GM12878 (cell line): Measurements from ENCODE around the gene CAV1. TPM values are rescaled to one million over a fixed set of nuclear protein-coding genes. Genes with fewer than 3 reads are reported as not detected.

Experiments
- BCL3 ChIP-seq: IDR thresholded peaks from 2 replicates; pipeline ENCODE4 v1.6.1; 2011; ENCODE audit warnings: borderline replicate concordance, low read depth, mild to moderate bottlenecking, moderate library complexity, low read length; ENCODE audit not compliant: insufficient read depth, poor library complexity, severe bottlenecking
- CUX1 ChIP-seq: IDR thresholded peaks from 2 replicates; pipeline ENCODE4 v1.6.1; 2012; ENCODE audit warnings: improper control_type of control experiment, low read depth, low read length; ENCODE audit not compliant: insufficient replicate concordance
- FOXM1 ChIP-seq: IDR thresholded peaks from 2 replicates; pipeline ENCODE4 v1.6.1; 2012; ENCODE audit warnings: low read depth, mild to moderate bottlenecking, inconsistent platforms, low read length, moderate library complexity
- YBX1 ChIP-seq: fragments of 450-650 bp; IDR thresholded peaks from 2 replicates; pipeline ENCODE4 v1.6.1; 2016; ENCODE audit warnings: antibody characterized with exemption
- polyA plus RNA-seq, 11 experiments: library from polyadenylated mRNA; depleted of rRNA in 4 of 11; unstranded in 6 of 11; stranded (reverse) in 5 of 11; fragments of >200 nt; fragmentation: Nextera tagmentation in 4 of 11; fragmentation: Illumina TruSeq in 1 of 11; extraction: Ambion mirVana in 4 of 11; extraction: Trizol in 1 of 11; gene quantifications; 1 replicate in 1 of 11; 2 replicates in 10 of 11; pipeline versions ENCODE4 v1.2.1 to v1.2.3, GENCODE V29; 2011 to 2016; ENCODE audit warnings: inconsistent platforms in 2 of 11, missing spikeins in 2 of 11, low read depth in 1 of 11
- total RNA-seq, 4 experiments: library from RNA; depleted of rRNA in 3 of 4; stranded (reverse); fragments of >200 nt in 3 of 4; fragmentation: Illumina TruSeq in 1 of 4; extraction: Trizol in 1 of 4; gene quantifications; 2 replicates each; pipeline versions ENCODE4 v1.2.1 to v1.2.3, GENCODE V29; 2013 to 2021
- TF ChIP-seq, protein P1 (sequence below): fragments of 150-350 bp; IDR thresholded peaks from 2 replicates; pipeline ENCODE4 v1.6.1; 2016; ENCODE audit warnings: low read depth, low read length
- TF ChIP-seq, protein P2 (sequence below): fragments of 450-650 bp; IDR thresholded peaks from 2 replicates; pipeline ENCODE4 v1.6.1; 2017; ENCODE audit warnings: antibody characterized with exemption, mild to moderate bottlenecking, moderate library complexity

CAV1 gene
- total and polyA plus RNA-seq, 10 of the 15 experiments (the other 5 are each of a cell fraction or from before 2014, with no cell fraction given): 0.45 to 26.5 (median 2.0) TPM

GRCh38 chr7:116557901-116558300 is 33.1 kb downstream of the CAV1 start (continued):
- TF ChIP-seq CUX1 (no peak), YBX1 (no peak), FOXM1 (no peak), BCL3 (no peak)
- TF ChIP-seq, protein P1, sequence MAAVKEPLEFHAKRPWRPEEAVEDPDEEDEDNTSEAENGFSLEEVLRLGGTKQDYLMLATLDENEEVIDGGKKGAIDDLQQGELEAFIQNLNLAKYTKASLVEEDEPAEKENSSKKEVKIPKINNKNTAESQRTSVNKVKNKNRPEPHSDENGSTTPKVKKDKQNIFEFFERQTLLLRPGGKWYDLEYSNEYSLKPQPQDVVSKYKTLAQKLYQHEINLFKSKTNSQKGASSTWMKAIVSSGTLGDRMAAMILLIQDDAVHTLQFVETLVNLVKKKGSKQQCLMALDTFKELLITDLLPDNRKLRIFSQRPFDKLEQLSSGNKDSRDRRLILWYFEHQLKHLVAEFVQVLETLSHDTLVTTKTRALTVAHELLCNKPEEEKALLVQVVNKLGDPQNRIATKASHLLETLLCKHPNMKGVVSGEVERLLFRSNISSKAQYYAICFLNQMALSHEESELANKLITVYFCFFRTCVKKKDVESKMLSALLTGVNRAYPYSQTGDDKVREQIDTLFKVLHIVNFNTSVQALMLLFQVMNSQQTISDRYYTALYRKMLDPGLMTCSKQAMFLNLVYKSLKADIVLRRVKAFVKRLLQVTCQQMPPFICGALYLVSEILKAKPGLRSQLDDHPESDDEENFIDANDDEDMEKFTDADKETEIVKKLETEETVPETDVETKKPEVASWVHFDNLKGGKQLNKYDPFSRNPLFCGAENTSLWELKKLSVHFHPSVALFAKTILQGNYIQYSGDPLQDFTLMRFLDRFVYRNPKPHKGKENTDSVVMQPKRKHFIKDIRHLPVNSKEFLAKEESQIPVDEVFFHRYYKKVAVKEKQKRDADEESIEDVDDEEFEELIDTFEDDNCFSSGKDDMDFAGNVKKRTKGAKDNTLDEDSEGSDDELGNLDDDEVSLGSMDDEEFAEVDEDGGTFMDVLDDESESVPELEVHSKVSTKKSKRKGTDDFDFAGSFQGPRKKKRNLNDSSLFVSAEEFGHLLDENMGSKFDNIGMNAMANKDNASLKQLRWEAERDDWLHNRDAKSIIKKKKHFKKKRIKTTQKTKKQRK: no peak
- TF ChIP-seq, protein P2, sequence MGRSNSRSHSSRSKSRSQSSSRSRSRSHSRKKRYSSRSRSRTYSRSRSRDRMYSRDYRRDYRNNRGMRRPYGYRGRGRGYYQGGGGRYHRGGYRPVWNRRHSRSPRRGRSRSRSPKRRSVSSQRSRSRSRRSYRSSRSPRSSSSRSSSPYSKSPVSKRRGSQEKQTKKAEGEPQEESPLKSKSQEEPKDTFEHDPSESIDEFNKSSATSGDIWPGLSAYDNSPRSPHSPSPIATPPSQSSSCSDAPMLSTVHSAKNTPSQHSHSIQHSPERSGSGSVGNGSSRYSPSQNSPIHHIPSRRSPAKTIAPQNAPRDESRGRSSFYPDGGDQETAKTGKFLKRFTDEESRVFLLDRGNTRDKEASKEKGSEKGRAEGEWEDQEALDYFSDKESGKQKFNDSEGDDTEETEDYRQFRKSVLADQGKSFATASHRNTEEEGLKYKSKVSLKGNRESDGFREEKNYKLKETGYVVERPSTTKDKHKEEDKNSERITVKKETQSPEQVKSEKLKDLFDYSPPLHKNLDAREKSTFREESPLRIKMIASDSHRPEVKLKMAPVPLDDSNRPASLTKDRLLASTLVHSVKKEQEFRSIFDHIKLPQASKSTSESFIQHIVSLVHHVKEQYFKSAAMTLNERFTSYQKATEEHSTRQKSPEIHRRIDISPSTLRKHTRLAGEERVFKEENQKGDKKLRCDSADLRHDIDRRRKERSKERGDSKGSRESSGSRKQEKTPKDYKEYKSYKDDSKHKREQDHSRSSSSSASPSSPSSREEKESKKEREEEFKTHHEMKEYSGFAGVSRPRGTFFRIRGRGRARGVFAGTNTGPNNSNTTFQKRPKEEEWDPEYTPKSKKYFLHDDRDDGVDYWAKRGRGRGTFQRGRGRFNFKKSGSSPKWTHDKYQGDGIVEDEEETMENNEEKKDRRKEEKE: no peak
